AG04450 (cell line): Measurements from ENCODE around the gene LDLRAD2. TPM values are rescaled to one million over a fixed set of nuclear protein-coding genes. Genes with fewer than 3 reads are reported as not detected.
"Not testable (repeated sequence)": the region's sequence is repeated elsewhere in the genome, so short reads cannot be mapped to it uniquely, and the experiment has no call there.

Source experiments
- CTCF ChIA-PET: fragments of 300-600, 350-600 bp; formaldehyde crosslinking; extraction: SDS; loops from one replicate; lab custom pipeline; 2022; ENCODE audit warnings: antibody characterized with exemption, inconsistent platforms; lab: Charles Lee
- POLR2A ChIA-PET: fragments of 350-600 bp; formaldehyde crosslinking; extraction: SDS; loops from one replicate; lab custom pipeline; 2021; ENCODE audit warnings: antibody characterized with exemption, inconsistent platforms; lab: Yijun Ruan, JAX
- DNase-seq: peaks from one replicate; pipeline ENCODE4 v3.0.0-alpha.2; 2011; ENCODE audit warnings: low read depth, low spot score
- H3K27ac ChIP-seq: one replicate; pipeline ENCODE4 v1.5.1; 2012; ENCODE audit warnings: low read depth, low read length, control low read depth
- H3K27me3 ChIP-seq: one replicate; pipeline ENCODE4 v1.6.0; 2012; ENCODE audit warnings: low read length; ENCODE audit not compliant: control insufficient read depth, insufficient read depth
- H3K4me3 ChIP-seq: 2 replicates; pipeline ENCODE4 v1.5.1; 2011; ENCODE audit warnings: mild to moderate bottlenecking, low read depth, low read length, control low read depth
- H3K9me3 ChIP-seq: 2 replicates; pipeline ENCODE4 v1.5.1; 2012; ENCODE audit warnings: low read length; ENCODE audit not compliant: control insufficient read depth, insufficient read depth
- CTCF ChIP-seq: IDR thresholded peaks from 2 replicates; pipeline ENCODE4 v1.5.1; 2011; ENCODE audit warnings: low read depth, low read length, control low read depth, inconsistent platforms
- polyA plus RNA-seq: library from polyadenylated mRNA; depleted of rRNA; stranded (reverse); fragments of >200 nt; gene quantifications from 2 replicates; pipeline ENCODE4 v1.2.3, GENCODE V29; 2011

Gene LDLRAD2
- polyA plus RNA-seq, 1 experiment, result 0.05 TPM

GRCh38 chr1:21770201-21770600, 41.9 kb upstream of the LDLRAD2 start:
- H3K27ac ChIP-seq, result no peak overlapping the region
- DNase-seq, result no peak
- no peak overlapping the region for H3K4me3 ChIP-seq
- CTCF ChIA-PET, result no interaction called here
- no peak for TF ChIP-seq CTCF
- no peaks in the 10 kb centered on the region for H3K27me3 ChIP-seq
- POLR2A ChIA-PET, result no interaction called here
- H3K9me3 ChIP-seq, result no peaks in the 10 kb centered on the region; the same call in 1 of the 2 replicates

GRCh38 chr1:21770602-21771001, 41.5 kb upstream of the LDLRAD2 start:
- not testable (repeated sequence) for H3K27ac ChIP-seq, H3K27me3 ChIP-seq

GRCh38 chr1:21771672-21772071, 40.4 kb upstream of the LDLRAD2 start:
- CTCF ChIA-PET, H3K27ac ChIP-seq, DNase-seq, POLR2A ChIA-PET, H3K4me3 ChIP-seq, H3K9me3 ChIP-seq, H3K27me3 ChIP-seq: not testable (repeated sequence)

More at GRCh38 chr1:21770602-21771001, 41.5 kb upstream of the LDLRAD2 start:
- POLR2A ChIA-PET, H3K4me3 ChIP-seq, DNase-seq, CTCF ChIA-PET, H3K9me3 ChIP-seq: not testable (repeated sequence)

GRCh38 chr1:21773585-21773984, 38.5 kb upstream of the LDLRAD2 start:
- Histone ChIP-seq H3K4me3 (no peak overlapping the region), H3K27me3 (no peaks in the 10 kb centered on the region), H3K9me3 (no peaks in the 10 kb centered on the region; the same call in 1 of the 2 replicates), H3K27ac (no peak overlapping the region)
- ChIA-PET CTCF (interaction anchor here (1.4 kb wide), 1 partner anchor 70 kb away, joined by 5 read pairs; no protein-coding TSS in a partner anchor), POLR2A (interaction anchor here (0.7 kb wide), 1 partner anchor 104 kb away, joined by 5 read pairs; no protein-coding TSS in a partner anchor)
- no peak for TF ChIP-seq CTCF
- DNase-seq, result no peak

GRCh38 chr1:21774835-21775549, 37.1 kb upstream of the LDLRAD2 start:
- DNase-seq, result no peak
- no peak overlapping the region for H3K4me3 ChIP-seq
- no peak for TF ChIP-seq CTCF
- ChIA-PET CTCF (no interaction called here), POLR2A (no interaction called here)
- H3K27ac ChIP-seq, result no peak overlapping the region
- H3K9me3 ChIP-seq, result no peaks in the 10 kb centered on the region; the same call in 1 of the 2 replicates
- no peaks in the 10 kb centered on the region for H3K27me3 ChIP-seq

- no peaks in the 10 kb centered on the region; the same call in 1 of the 2 replicates for H3K9me3 ChIP-seq
- no peak for TF ChIP-seq CTCF
- no peak for DNase-seq
- H3K27ac ChIP-seq, result no peak overlapping the region
- H3K4me3 ChIP-seq, result no peak overlapping the region
- ChIA-PET POLR2A (interaction anchor here (1.1 kb wide), 1 partner anchor 35 kb away, joined by 3 read pairs; no protein-coding TSS in a partner anchor), CTCF (no interaction called here)
- H3K27me3 ChIP-seq, result no peaks in the 10 kb centered on the region
Observed at GRCh38 chr1:21775550-21775914, 36.5 kb upstream of the LDLRAD2 start.
